IPS-18c (cell line): ENCODE data around the gene SNX1.
"Not testable (repeated sequence)": the region's sequence is repeated elsewhere in the genome, so short reads cannot be mapped to it uniquely, and the experiment has no call there.

Experiments used
- H3K4me3 ChIP-seq: 2 replicates; pipeline ENCODE4 v1.7.0; 2013; ENCODE audit warnings: low read depth, mild to moderate bottlenecking, low read length, moderate library complexity; ENCODE audit not compliant: insufficient read depth
- H3K9me3 ChIP-seq: one replicate; pipeline ENCODE4 v1.6.1; 2013; ENCODE audit warnings: mild to moderate bottlenecking, low read length, moderate library complexity; ENCODE audit not compliant: control insufficient read depth, insufficient read depth

SNX1 gene

GRCh38 chr15:64095795-64096667, at the start of gene SNX1:
SNX1 (plus strand) TSS chr15:64095982; CDS start chr15:64096014, 32 bp downstream.
- H3K9me3 ChIP-seq, result peaks cover 2% of the 10 kb centered on the region
- peak within 1 kb of the TSS; percentile 91 for H3K4me3 ChIP-seq

- peaks cover 2% of the 10 kb centered on the region for H3K9me3 ChIP-seq
- peak within 1 kb of the TSS; percentile 56 for H3K4me3 ChIP-seq
Observed at GRCh38 chr15:64046421-64047153, 49.2 kb upstream of the SNX1 start, which contains the start of gene DAPK2. DAPK2 (minus strand) TSS chr15:64046485; CDS start chr15:64040261, 6,224 bp downstream.

GRCh38 chr15:64048781-64049460, 46.9 kb upstream of the SNX1 start:
- Histone ChIP-seq H3K4me3 (no peak overlapping the region), H3K9me3 (peaks cover 2% of the 10 kb centered on the region)

- H3K9me3 ChIP-seq, result peaks cover 2% of the 10 kb centered on the region
Observed at GRCh38 chr15:64050281-64051092, 45.3 kb upstream of the SNX1 start.

GRCh38 chr15:64051093-64051402, 44.7 kb upstream of the SNX1 start:
- Histone ChIP-seq H3K9me3 (peaks cover 2% of the 10 kb centered on the region), H3K4me3 (no peak overlapping the region)

More at GRCh38 chr15:64050281-64051092, 45.3 kb upstream of the SNX1 start:
- no peak overlapping the region; the same call in 1 of the 2 replicates for H3K4me3 ChIP-seq

GRCh38 chr15:64051407-64052259, 44.1 kb upstream of the SNX1 start:
- H3K9me3 ChIP-seq, result peaks cover 2% of the 10 kb centered on the region
- no peak overlapping the region for H3K4me3 ChIP-seq

- H3K9me3 ChIP-seq, result no peaks in the 10 kb centered on the region
- no peak overlapping the region for H3K4me3 ChIP-seq
Observed at GRCh38 chr15:64052925-64053491, 42.8 kb upstream of the SNX1 start.

- H3K9me3 ChIP-seq, H3K4me3 ChIP-seq: not testable (repeated sequence)
Observed at GRCh38 chr15:64053674-64054073, 42.1 kb upstream of the SNX1 start.

- Histone ChIP-seq H3K4me3 (no peak overlapping the region), H3K9me3 (peaks cover 5% of the 10 kb centered on the region)
Observed at GRCh38 chr15:64058279-64058678, 37.5 kb upstream of the SNX1 start.

GRCh38 chr15:64059104-64059503, 36.7 kb upstream of the SNX1 start:
- not testable (repeated sequence) for H3K9me3 ChIP-seq, H3K4me3 ChIP-seq

- no peak overlapping the region for H3K4me3 ChIP-seq
Observed at GRCh38 chr15:64060716-64061115, 35.1 kb upstream of the SNX1 start.

GRCh38 chr15:64066451-64066850, 29.3 kb upstream of the SNX1 start:
- H3K9me3 ChIP-seq, result no peaks in the 10 kb centered on the region
- H3K4me3 ChIP-seq, result no peak overlapping the region

More at GRCh38 chr15:64060716-64061115, 35.1 kb upstream of the SNX1 start:
- peaks cover 5% of the 10 kb centered on the region for H3K9me3 ChIP-seq

GRCh38 chr15:64067564-64068030, 28.2 kb upstream of the SNX1 start:
- Histone ChIP-seq H3K9me3 (no peaks in the 10 kb centered on the region), H3K4me3 (no peak overlapping the region)

- Histone ChIP-seq H3K9me3 (no peaks in the 10 kb centered on the region), H3K4me3 (no peak overlapping the region)
Observed at GRCh38 chr15:64068133-64068532, 27.6 kb upstream of the SNX1 start.

GRCh38 chr15:64070106-64070505, 25.7 kb upstream of the SNX1 start:
- H3K4me3 ChIP-seq, result no peak overlapping the region
- no peaks in the 10 kb centered on the region for H3K9me3 ChIP-seq
